ENCODE measurements around the gene CAPNS2.

DNA sequence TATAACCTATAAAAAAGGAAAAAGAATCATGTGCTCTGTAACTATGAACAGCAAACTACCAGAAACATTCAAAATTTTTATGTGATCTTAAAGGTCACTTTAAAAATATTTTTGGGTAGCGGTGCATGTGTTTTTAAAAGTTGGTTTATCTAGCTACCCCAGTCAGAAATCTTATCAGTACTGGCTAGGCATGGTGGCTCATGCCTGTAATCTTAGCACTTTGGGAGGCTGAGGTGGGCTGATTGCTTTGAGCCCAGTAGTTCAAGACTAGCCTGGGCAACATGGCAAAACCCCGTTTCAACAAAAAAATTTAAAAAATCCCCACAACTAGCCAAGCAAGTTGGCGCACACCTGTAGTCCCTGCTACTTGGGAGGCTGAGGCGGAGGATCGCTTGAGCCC lies 3.7 kb downstream of the CAPNS2 start:
- TF ChIP-seq, protein P1, sequence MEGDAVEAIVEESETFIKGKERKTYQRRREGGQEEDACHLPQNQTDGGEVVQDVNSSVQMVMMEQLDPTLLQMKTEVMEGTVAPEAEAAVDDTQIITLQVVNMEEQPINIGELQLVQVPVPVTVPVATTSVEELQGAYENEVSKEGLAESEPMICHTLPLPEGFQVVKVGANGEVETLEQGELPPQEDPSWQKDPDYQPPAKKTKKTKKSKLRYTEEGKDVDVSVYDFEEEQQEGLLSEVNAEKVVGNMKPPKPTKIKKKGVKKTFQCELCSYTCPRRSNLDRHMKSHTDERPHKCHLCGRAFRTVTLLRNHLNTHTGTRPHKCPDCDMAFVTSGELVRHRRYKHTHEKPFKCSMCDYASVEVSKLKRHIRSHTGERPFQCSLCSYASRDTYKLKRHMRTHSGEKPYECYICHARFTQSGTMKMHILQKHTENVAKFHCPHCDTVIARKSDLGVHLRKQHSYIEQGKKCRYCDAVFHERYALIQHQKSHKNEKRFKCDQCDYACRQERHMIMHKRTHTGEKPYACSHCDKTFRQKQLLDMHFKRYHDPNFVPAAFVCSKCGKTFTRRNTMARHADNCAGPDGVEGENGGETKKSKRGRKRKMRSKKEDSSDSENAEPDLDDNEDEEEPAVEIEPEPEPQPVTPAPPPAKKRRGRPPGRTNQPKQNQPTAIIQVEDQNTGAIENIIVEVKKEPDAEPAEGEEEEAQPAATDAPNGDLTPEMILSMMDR (IDR thresholded peaks at IDR 0.05) = no peak
- TF ChIP-seq POLR2AphosphoS5 (IDR thresholded peaks at IDR 0.05) (no peak), POLR2A (IDR thresholded peaks at IDR 0.05; ENCODE audit: low read depth) (no peak), EP300 (IDR thresholded peaks at IDR 0.05) (no peak)

Data from esophagus muscularis mucosa (tissue), 4 donors.